Heart left ventricle (tissue), 16 donors: ENCODE data around the gene PTPN21. TPM values are rescaled to one million over a fixed set of nuclear protein-coding genes. Genes with fewer than 3 reads are reported as not detected.

Experiments
- ATAC-seq, 4 donors: fragments of 200-7000 bp; cut with Tn5 transposase; one replicate each; pipeline ENCODE4 v1.9.1; 2020 to 2022; ENCODE audit warnings: moderate library complexity in 4 of 4, mild to moderate bottlenecking in 3 of 4, moderate number of reproducible peaks in 1 of 4
- DNase-seq, 5 donors: peaks; one replicate each; pipeline ENCODE4 v3.0.0-alpha.2; 2020
- H3K27ac ChIP-seq, 12 donors: fragments of 200-600 bp; sonication (generic) in 4 of 12; one replicate each; pipeline versions ENCODE4 v1.5.0 to v1.8.0; 2016 to 2022; ENCODE audit warnings: mild to moderate bottlenecking in 2 of 12
- H3K27me3 ChIP-seq, 9 donors: fragments of 200-600 bp; sonication (generic) in 2 of 9; one replicate each; pipeline versions ENCODE4 v1.5.1 to v1.8.0; 2016 to 2022; ENCODE audit warnings: mild to moderate bottlenecking in 3 of 9
- H3K36me3 ChIP-seq, 9 donors: fragments of 200-600 bp; sonication (generic) in 2 of 9; one replicate each; pipeline versions ENCODE4 v1.5.0 to v1.8.0; 2018 to 2022; ENCODE audit warnings: mild to moderate bottlenecking in 2 of 9
- H3K4me1 ChIP-seq, 12 donors: fragments of 200-600 bp; sonication (generic) in 4 of 12; one replicate each; pipeline versions ENCODE4 v1.5.0 to v1.8.0; 2016 to 2022; ENCODE audit warnings: mild to moderate bottlenecking in 3 of 12
- H3K4me3 ChIP-seq, 12 donors: fragments of 200-600 bp; sonication (generic) in 4 of 12; one replicate each; pipeline versions ENCODE4 v1.5.0 to v1.8.0; 2017 to 2022; ENCODE audit warnings: mild to moderate bottlenecking in 9 of 12, moderate library complexity in 4 of 12
- H3K9me3 ChIP-seq, 12 donors: fragments of 200-600 bp; sonication (generic) in 4 of 12; one replicate each; pipeline versions ENCODE4 v1.5.0 to v1.8.0; 2016 to 2022; ENCODE audit warnings: mild to moderate bottlenecking in 1 of 12
- CTCF ChIP-seq, 12 donors: fragments of 200-600 bp; sonication (generic) in 4 of 12; IDR thresholded peaks; one replicate each; pipeline versions ENCODE4 v1.5.0 to v1.8.0; 2018 to 2022; ENCODE audit warnings: antibody characterized with exemption in 12 of 12, mild to moderate bottlenecking in 5 of 12
- POLR2A ChIP-seq, 2 donors: fragments of 450-650 bp; IDR thresholded peaks; one replicate each; pipeline ENCODE4 v1.6.1; 2017; ENCODE audit warnings: antibody characterized with exemption in 2 of 2, mild to moderate bottlenecking in 2 of 2, moderate library complexity in 2 of 2
- WGBS, 4 donors: extraction: QIAGEN DNeasy Blood & Tissue Kit in 2 of 4; methylation state at CpG; one replicate each; pipeline versions ENCODE4 v1.1.5 to v1.1.7; 2013 to 2018; 5-methylcytosine and 5-hydroxymethylcytosine counted together
- intact Hi-C, 10 donors: fragments of 100-400 bp; cut with DNase I; formaldehyde crosslinking; loops; one replicate each; pipeline versions ENCODE4 v1.11.1 to v1.14.2; 2022
- polyA plus RNA-seq, 2 donors: library from polyadenylated mRNA; stranded (reverse); fragments of 200-250 nt; gene quantifications; one replicate each; pipeline ENCODE4 v1.2.3, GENCODE V29; 2013
- total RNA-seq, 9 donors: library from RNA; depleted of rRNA in 2 of 9; stranded (reverse); fragments of >200 nt in 2 of 9; fragmentation: NEBNext Ultra II Directional in 3 of 9; extraction: Animal tissue kit (Norgen Biotek cat#: 25700) in 3 of 9; gene quantifications; one replicate each; pipeline versions ENCODE4 v1.1.0 to v1.2.4, GENCODE V29; 2016 to 2023
- donor health status: ischemic (EF 13 %, LVEDD 7.1; RV severe dilation, severe dysfunction).
- donor health status: healthy with polysubstance abuse.
- donor health status: DM: no; HTN: yes; CAD: no.
- donor health status: DM: no; HTN: no; CAD: no.
- donor health status: ischemic (EF 25% LVEDD 6.9; RV normal size, moderate dysfunction).
- donor health status: ischemic (EF 25% LVEDD 5.7; RV mildly dilated, moderate dysfunction).
- donor health status: healthy.
- donor health status: DM: yes; HTN: yes; CAD: no.
- donor health status: ischemic (EF 35%, LVEDD 5.7; RV mildly dilated, moderate dysfunction).
- donor health status: nonischemic (EF 11% LVEDD 7.7; RV severe dilation, severe dysfunction).
- donor health status: DM: yes; HTN: yes; CAD: no.
- donor health status: PGD.
- donor health status: ischemic (EF 29% LVEDD 5.4; RV normal size, mild dysfunction).
- donor health status: nonischemic (EF 23%, LVEDD 6.1; RV moderate dilation, normal function).

Gene PTPN21
- total and polyA plus RNA-seq, 11 donors = 9.4 to 68.3 (median 24.8) TPM

GRCh38 chr14:88473791-88474190, 81.0 kb downstream of the PTPN21 start:
- H3K4me1 ChIP-seq = peaks cover 0 to 26% (median 4%) of the 10 kb centered on the region in 12 donors
- peaks cover 3 to 100% (median 45%) of the 10 kb centered on the region in 9 donors for H3K36me3 ChIP-seq
- no peaks in the 10 kb centered on the region for H3K9me3 ChIP-seq
- intact Hi-C loops = no loop called here
- no peak overlapping the region for H3K27ac ChIP-seq
- no peak for TF ChIP-seq POLR2A (IDR thresholded peaks at IDR 0.05)
- DNase-seq (no peak), ATAC-seq (no peak)
- no peak overlapping the region for H3K4me3 ChIP-seq
- WGBS, 4 donors = 79 to 93% (median 88%) methylated on average over 1 of the region's 1 CpG
- H3K27me3 ChIP-seq = no peaks in the 10 kb centered on the region

GRCh38 chr14:88470542-88471440, 84.0 kb downstream of the PTPN21 start:
- Histone ChIP-seq H3K27ac (no peak overlapping the region), H3K9me3 (no peaks in the 10 kb centered on the region), H3K36me3 (peaks cover 0 to 100% (median 53%) of the 10 kb centered on the region in 9 donors), H3K4me1 (peaks cover 0 to 7% (median 0%) of the 10 kb centered on the region in 12 donors), H3K4me3 (no peak overlapping the region), H3K27me3 (no peaks in the 10 kb centered on the region)
- intact Hi-C loops = no loop called here
- WGBS, 4 donors = 62 to 73% (median 69%) methylated on average over 7 of the region's 7 CpGs
- TF ChIP-seq POLR2A (IDR thresholded peaks at IDR 0.05) = no peak
- TF ChIP-seq CTCF (IDR thresholded peaks at IDR 0.05) = no peak
- ATAC-seq (peak in 3 of 4 donors; percentile 56 to 88 (median 84)), DNase-seq (no peak)

- H3K27me3 ChIP-seq = no peaks in the 10 kb centered on the region
- no peak overlapping the region for H3K27ac ChIP-seq
- H3K9me3 ChIP-seq = no peaks in the 10 kb centered on the region
- peaks cover 0 to 100% (median 63%) of the 10 kb centered on the region in 9 donors for H3K36me3 ChIP-seq
- no peak overlapping the region for H3K4me3 ChIP-seq
- ATAC-seq = no peak
- H3K4me1 ChIP-seq = peaks cover 0 to 7% (median 0%) of the 10 kb centered on the region in 12 donors
- 90 to 99% (median 94%) methylated on average over 1 of the region's 1 CpG for WGBS, 4 donors
- intact Hi-C loops = no loop called here
- TF ChIP-seq CTCF (IDR thresholded peaks at IDR 0.05) = no peak
- TF ChIP-seq POLR2A (IDR thresholded peaks at IDR 0.05) = no peak
- DNase-seq = no peak
Observed at GRCh38 chr14:88468406-88468805, 86.4 kb downstream of the PTPN21 start.

GRCh38 chr14:88463318-88463717, 91.5 kb downstream of the PTPN21 start:
- H3K27ac ChIP-seq = no peak overlapping the region
- H3K4me1 ChIP-seq = no peaks in the 10 kb centered on the region
- 81 to 91% (median 85%) methylated on average over 4 of the region's 4 CpGs for WGBS, 4 donors
- peaks cover 0 to 73% (median 30%) of the 10 kb centered on the region in 9 donors for H3K36me3 ChIP-seq
- peaks cover 0 to 32% (median 5%) of the 10 kb centered on the region in 12 donors for H3K9me3 ChIP-seq
- intact Hi-C loops = no loop called here
- ATAC-seq (peak in 2 of 4 donors; percentile 48 to 58), DNase-seq (no peak)
- H3K27me3 ChIP-seq = no peaks in the 10 kb centered on the region
- no peak overlapping the region for H3K4me3 ChIP-seq
- TF ChIP-seq CTCF (IDR thresholded peaks at IDR 0.05) (peak in 8 of 12 donors; percentile 9 to 42 (median 30)), POLR2A (IDR thresholded peaks at IDR 0.05) (no peak)
